ENCODE results near the gene RABL6.

The RABL6 gene

GRCh38 chr9:136805207-136805740 lies 2.5 kb upstream of the RABL6 start:
- TF ChIP-seq CSDC2 (CRISPR knock-in tag; IDR thresholded peaks at IDR 0.05), result no peak
- TF ChIP-seq OSR1 (CRISPR knock-in tag; IDR thresholded peaks at IDR 0.05), result no peak
- no peak for TF ChIP-seq BACH2 (CRISPR knock-in tag; IDR thresholded peaks at IDR 0.05; ENCODE audit: borderline replicate concordance)
- TF ChIP-seq ARNTL (CRISPR knock-in tag; IDR thresholded peaks at IDR 0.05; ENCODE audit: borderline replicate concordance, low read depth), result no peak
- TF ChIP-seq GLIS3 (CRISPR knock-in tag; IDR thresholded peaks at IDR 0.05), result no peak
- no peak for TF ChIP-seq ZC3H10 (CRISPR knock-in tag; IDR thresholded peaks at IDR 0.05)
- TF ChIP-seq ZNF565 (CRISPR knock-in tag; conservative IDR thresholded peaks at IDR 0.05; ENCODE audit: low read depth), result no peak
- no peak for TF ChIP-seq ZNF8 (CRISPR knock-in tag; IDR thresholded peaks at IDR 0.05)

GRCh38 chr9:136806067-136806466 lies 1.7 kb upstream of the RABL6 start:
- TF ChIP-seq PPARA (CRISPR knock-in tag; IDR thresholded peaks at IDR 0.05; ENCODE audit: borderline replicate concordance), result no peak
- no peak for TF ChIP-seq ZNF70 (CRISPR knock-in tag; IDR thresholded peaks at IDR 0.05)
- no peak for TF ChIP-seq ZC3H10 (CRISPR knock-in tag; IDR thresholded peaks at IDR 0.05)
- no peak for TF ChIP-seq RARB (CRISPR knock-in tag; IDR thresholded peaks at IDR 0.05)
- no peak for TF ChIP-seq ZNF565 (CRISPR knock-in tag; conservative IDR thresholded peaks at IDR 0.05; ENCODE audit: low read depth)
- TF ChIP-seq SNAI2 (CRISPR knock-in tag; IDR thresholded peaks at IDR 0.05), result no peak
- TF ChIP-seq TCF4 (CRISPR knock-in tag; IDR thresholded peaks at IDR 0.05; ENCODE audit: borderline replicate concordance), result no peak
- TF ChIP-seq ESRRG (CRISPR knock-in tag; IDR thresholded peaks at IDR 0.05), result no peak
- no peak for TF ChIP-seq ARNTL (CRISPR knock-in tag; IDR thresholded peaks at IDR 0.05; ENCODE audit: borderline replicate concordance, low read depth)
- TF ChIP-seq, protein P1, sequence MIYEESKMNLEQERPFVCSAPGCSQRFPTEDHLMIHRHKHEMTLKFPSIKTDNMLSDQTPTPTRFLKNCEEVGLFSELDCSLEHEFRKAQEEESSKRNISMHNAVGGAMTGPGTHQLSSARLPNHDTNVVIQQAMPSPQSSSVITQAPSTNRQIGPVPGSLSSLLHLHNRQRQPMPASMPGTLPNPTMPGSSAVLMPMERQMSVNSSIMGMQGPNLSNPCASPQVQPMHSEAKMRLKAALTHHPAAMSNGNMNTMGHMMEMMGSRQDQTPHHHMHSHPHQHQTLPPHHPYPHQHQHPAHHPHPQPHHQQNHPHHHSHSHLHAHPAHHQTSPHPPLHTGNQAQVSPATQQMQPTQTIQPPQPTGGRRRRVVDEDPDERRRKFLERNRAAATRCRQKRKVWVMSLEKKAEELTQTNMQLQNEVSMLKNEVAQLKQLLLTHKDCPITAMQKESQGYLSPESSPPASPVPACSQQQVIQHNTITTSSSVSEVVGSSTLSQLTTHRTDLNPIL (CRISPR knock-in tag; IDR thresholded peaks at IDR 0.05; ENCODE audit: low read depth), result no peak
- TF ChIP-seq ZNF8 (CRISPR knock-in tag; IDR thresholded peaks at IDR 0.05), result no peak
- no peak for ATAC-seq

More at GRCh38 chr9:136805207-136805740, 2.5 kb upstream of the RABL6 start:
- no peak for ATAC-seq

DNA sequence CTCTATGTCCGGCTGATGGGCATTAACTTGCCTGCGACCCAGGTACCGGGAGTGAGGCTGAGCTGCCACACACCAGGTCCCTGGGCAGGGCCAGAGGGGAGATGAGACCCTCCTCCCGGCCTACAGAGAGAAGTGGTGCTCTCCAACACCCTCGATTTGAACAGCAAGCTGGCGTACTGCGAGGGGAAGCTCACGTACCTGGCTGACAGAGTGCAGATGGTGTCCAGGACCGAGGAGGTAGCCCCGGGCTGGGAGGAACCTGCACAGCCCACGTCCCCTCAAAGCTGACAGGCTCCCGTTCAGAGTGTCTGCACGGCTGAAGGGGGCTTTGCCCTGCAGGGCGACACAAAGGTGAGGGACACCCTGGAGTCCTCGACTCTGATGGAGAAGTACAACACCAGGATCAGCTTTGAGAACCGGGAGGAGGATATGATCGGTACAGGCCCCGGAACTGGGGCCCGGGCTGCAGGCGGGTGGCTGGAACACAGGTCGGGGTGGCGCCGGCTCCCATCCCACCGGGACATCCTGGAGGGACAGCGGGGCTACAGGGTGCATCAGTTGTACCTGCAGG lies 1.0 kb upstream of the RABL6 start:
- TF ChIP-seq ARNTL (CRISPR knock-in tag; IDR thresholded peaks at IDR 0.05; ENCODE audit: borderline replicate concordance, low read depth), result no peak
- no peak for TF ChIP-seq PPARA (CRISPR knock-in tag; IDR thresholded peaks at IDR 0.05; ENCODE audit: borderline replicate concordance)
- no peak for TF ChIP-seq GLIS3 (CRISPR knock-in tag; IDR thresholded peaks at IDR 0.05)
- no peak for TF ChIP-seq SNAI2 (CRISPR knock-in tag; IDR thresholded peaks at IDR 0.05)
- TF ChIP-seq, protein P2, sequence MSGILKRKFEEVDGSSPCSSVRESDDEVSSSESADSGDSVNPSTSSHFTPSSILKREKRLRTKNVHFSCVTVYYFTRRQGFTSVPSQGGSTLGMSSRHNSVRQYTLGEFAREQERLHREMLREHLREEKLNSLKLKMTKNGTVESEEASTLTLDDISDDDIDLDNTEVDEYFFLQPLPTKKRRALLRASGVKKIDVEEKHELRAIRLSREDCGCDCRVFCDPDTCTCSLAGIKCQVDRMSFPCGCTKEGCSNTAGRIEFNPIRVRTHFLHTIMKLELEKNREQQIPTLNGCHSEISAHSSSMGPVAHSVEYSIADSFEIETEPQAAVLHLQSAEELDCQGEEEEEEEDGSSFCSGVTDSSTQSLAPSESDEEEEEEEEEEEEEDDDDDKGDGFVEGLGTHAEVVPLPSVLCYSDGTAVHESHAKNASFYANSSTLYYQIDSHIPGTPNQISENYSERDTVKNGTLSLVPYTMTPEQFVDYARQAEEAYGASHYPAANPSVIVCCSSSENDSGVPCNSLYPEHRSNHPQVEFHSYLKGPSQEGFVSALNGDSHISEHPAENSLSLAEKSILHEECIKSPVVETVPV (CRISPR knock-in tag; IDR thresholded peaks at IDR 0.05), result no peak
- TF ChIP-seq TCF4 (CRISPR knock-in tag; IDR thresholded peaks at IDR 0.05; ENCODE audit: borderline replicate concordance), result no peak
- no peak for TF ChIP-seq ZC3H10 (CRISPR knock-in tag; IDR thresholded peaks at IDR 0.05)
- peak; percentile 14 for ATAC-seq

GRCh38 chr9:136808075-136808805 lies 492 bp downstream of the RABL6 start:
- peak; percentile 14 for ATAC-seq
- no peak for TF ChIP-seq ZNF8 (CRISPR knock-in tag; IDR thresholded peaks at IDR 0.05)
- no peak for TF ChIP-seq GLIS3 (CRISPR knock-in tag; IDR thresholded peaks at IDR 0.05)
- TF ChIP-seq TCF4 (CRISPR knock-in tag; IDR thresholded peaks at IDR 0.05; ENCODE audit: borderline replicate concordance), result no peak
- TF ChIP-seq, protein P1 (CRISPR knock-in tag; IDR thresholded peaks at IDR 0.05; ENCODE audit: low read depth), result no peak
- TF ChIP-seq, protein P2 (CRISPR knock-in tag; IDR thresholded peaks at IDR 0.05), result no peak
- TF ChIP-seq ZNF70 (CRISPR knock-in tag; IDR thresholded peaks at IDR 0.05), result no peak
- no peak for TF ChIP-seq ZNF565 (CRISPR knock-in tag; conservative IDR thresholded peaks at IDR 0.05; ENCODE audit: low read depth)
- TF ChIP-seq, protein P3, sequence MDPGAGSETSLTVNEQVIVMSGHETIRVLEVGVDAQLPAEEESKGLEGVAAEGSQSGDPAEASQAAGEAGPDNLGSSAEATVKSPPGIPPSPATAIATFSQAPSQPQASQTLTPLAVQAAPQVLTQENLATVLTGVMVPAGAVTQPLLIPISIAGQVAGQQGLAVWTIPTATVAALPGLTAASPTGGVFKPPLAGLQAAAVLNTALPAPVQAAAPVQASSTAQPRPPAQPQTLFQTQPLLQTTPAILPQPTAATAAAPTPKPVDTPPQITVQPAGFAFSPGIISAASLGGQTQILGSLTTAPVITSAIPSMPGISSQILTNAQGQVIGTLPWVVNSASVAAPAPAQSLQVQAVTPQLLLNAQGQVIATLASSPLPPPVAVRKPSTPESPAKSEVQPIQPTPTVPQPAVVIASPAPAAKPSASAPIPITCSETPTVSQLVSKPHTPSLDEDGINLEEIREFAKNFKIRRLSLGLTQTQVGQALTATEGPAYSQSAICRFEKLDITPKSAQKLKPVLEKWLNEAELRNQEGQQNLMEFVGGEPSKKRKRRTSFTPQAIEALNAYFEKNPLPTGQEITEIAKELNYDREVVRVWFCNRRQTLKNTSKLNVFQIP (CRISPR knock-in tag; IDR thresholded peaks at IDR 0.05; ENCODE audit: borderline replicate concordance, low read depth), result no peak
- TF ChIP-seq OSR1 (CRISPR knock-in tag; IDR thresholded peaks at IDR 0.05), result no peak
- TF ChIP-seq PPARA (CRISPR knock-in tag; IDR thresholded peaks at IDR 0.05; ENCODE audit: borderline replicate concordance), result no peak
- TF ChIP-seq, protein P4, sequence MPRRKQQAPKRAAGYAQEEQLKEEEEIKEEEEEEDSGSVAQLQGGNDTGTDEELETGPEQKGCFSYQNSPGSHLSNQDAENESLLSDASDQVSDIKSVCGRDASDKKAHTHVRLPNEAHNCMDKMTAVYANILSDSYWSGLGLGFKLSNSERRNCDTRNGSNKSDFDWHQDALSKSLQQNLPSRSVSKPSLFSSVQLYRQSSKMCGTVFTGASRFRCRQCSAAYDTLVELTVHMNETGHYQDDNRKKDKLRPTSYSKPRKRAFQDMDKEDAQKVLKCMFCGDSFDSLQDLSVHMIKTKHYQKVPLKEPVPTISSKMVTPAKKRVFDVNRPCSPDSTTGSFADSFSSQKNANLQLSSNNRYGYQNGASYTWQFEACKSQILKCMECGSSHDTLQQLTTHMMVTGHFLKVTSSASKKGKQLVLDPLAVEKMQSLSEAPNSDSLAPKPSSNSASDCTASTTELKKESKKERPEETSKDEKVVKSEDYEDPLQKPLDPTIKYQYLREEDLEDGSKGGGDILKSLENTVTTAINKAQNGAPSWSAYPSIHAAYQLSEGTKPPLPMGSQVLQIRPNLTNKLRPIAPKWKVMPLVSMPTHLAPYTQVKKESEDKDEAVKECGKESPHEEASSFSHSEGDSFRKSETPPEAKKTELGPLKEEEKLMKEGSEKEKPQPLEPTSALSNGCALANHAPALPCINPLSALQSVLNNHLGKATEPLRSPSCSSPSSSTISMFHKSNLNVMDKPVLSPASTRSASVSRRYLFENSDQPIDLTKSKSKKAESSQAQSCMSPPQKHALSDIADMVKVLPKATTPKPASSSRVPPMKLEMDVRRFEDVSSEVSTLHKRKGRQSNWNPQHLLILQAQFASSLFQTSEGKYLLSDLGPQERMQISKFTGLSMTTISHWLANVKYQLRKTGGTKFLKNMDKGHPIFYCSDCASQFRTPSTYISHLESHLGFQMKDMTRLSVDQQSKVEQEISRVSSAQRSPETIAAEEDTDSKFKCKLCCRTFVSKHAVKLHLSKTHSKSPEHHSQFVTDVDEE (CRISPR knock-in tag; IDR thresholded peaks at IDR 0.05), result no peak
- no peak for TF ChIP-seq RARB (CRISPR knock-in tag; IDR thresholded peaks at IDR 0.05)

All from SK-N-SH treated with all-trans-retinoic acid at 6 μM for 48 hours (cell line).